Measurements from ENCODE around the gene EIF4G1. TPM values are rescaled to one million over a fixed set of nuclear protein-coding genes. Genes with fewer than 3 reads are reported as not detected.
A peak's percentile ranks its signal among the peaks of the same experiment; 100 is the strongest.

Gene EIF4G1
- total RNA-seq, 1 experiment from 2014 or later = 532 TPM

GRCh38 chr3:184305577-184305976 lies 8.8 kb upstream of the EIF4G1 start:
- Histone ChIP-seq H3K23me2 (ENCODE audit: insufficient read length, low read depth, low read length, poor library complexity, severe bottlenecking) (no peaks in the 10 kb centered on the region), H4K20me1 (ENCODE audit: control insufficient read depth, insufficient read depth, insufficient read length) (peaks cover 2% of the 10 kb centered on the region), H3K56ac (ENCODE audit: insufficient read length, low read depth, low read length) (no peak overlapping the region), H3K27me3 (ENCODE audit: insufficient read depth, low read length) (no peaks in the 10 kb centered on the region), H4K91ac (ENCODE audit: insufficient read length, low read depth, low read length) (no peak overlapping the region), H3K23ac (ENCODE audit: insufficient read length, low read depth, low read length) (no peak overlapping the region), H2BK5ac (ENCODE audit: insufficient read length, low read length) (no peak overlapping the region), H2AK5ac (ENCODE audit: insufficient read length, low read length) (no peak overlapping the region), H2BK15ac (ENCODE audit: low read depth, low read length) (no peak overlapping the region), H3K9me3 (ENCODE audit: control insufficient read depth, low read depth, low read length) (no peaks in the 10 kb centered on the region), H3K27ac (ENCODE audit: insufficient read length, low read depth, low read length) (no peak overlapping the region), H3K79me1 (ENCODE audit: insufficient read depth, low read depth, low read length, poor library complexity, severe bottlenecking) (no peaks in the 10 kb centered on the region), H3K18ac (ENCODE audit: insufficient read length, low read depth, low read length) (no peak overlapping the region), H2AFZ (ENCODE audit: low read length) (no peak overlapping the region), H2BK12ac (ENCODE audit: insufficient read length, low read depth, low read length) (no peak overlapping the region), H3K4me1 (ENCODE audit: insufficient read depth, low read length) (no peaks in the 10 kb centered on the region), H4K8ac (replicated peaks; ENCODE audit: insufficient read length, low read depth, low read length) (no peak overlapping the region), H3K9ac (ENCODE audit: extremely low read depth, insufficient read length, low read length) (no peak overlapping the region), H3K14ac (ENCODE audit: insufficient read depth, low read length) (no peak overlapping the region), H3K4ac (ENCODE audit: low read depth, low read length) (no peak overlapping the region), H3K4me2 (ENCODE audit: insufficient read depth, insufficient read length, low read length) (no peak overlapping the region), H4K5ac (ENCODE audit: insufficient read length, low read depth, low read length) (no peak overlapping the region), H2BK120ac (ENCODE audit: low read depth, low read length, poor library complexity, severe bottlenecking) (no peak overlapping the region), H3K79me2 (ENCODE audit: insufficient read depth, low read length) (no peaks in the 10 kb centered on the region), H3T11ph (ENCODE audit: low read length) (no peak overlapping the region), H2BK20ac (ENCODE audit: low read depth, low read length, poor library complexity, severe bottlenecking) (no peak overlapping the region)
- H3K9me3 Mint-ChIP-seq = no peaks in the 10 kb centered on the region; a peak in 1 of 5 replicates
- no CpG with 5 or more reads among the region's 1 CpG for WGBS (ENCODE audit: extremely low coverage, insufficient read length, low lambda C conversion rate)
- no peaks in the 10 kb centered on the region for H3K27me3 Mint-ChIP-seq (ENCODE audit: low read depth)
- H3K27ac Mint-ChIP-seq = no peak overlapping the region
- peaks cover 77 to 95% (median 87%) of the 10 kb centered on the region in 3 experiments for H3K36me3 Mint-ChIP-seq (ENCODE audit: insufficient read depth in 1 of 3, low read depth in 3 of 3)
- DNase-seq = no peak
- H3K4me1 Mint-ChIP-seq = peaks cover 0 to 1% of the 10 kb centered on the region in 2 experiments; a peak in 2 of 4 replicates
- TF ChIP-seq CTCF (conservative IDR thresholded peaks at IDR 0.05) = peak; percentile 54
- no peak overlapping the region for H3K4me3 Mint-ChIP-seq
